Smooth muscle cell (in vitro differentiated cells): ENCODE measurements around the gene PRR11. TPM values are rescaled to one million over a fixed set of nuclear protein-coding genes. Genes with fewer than 3 reads are reported as not detected.

Source experiments
- DNase-seq: peaks from one replicate; lab custom pipeline; 2025; ENCODE audit not compliant: unreplicated experiment; lab: John Stamatoyannopoulos, UW
- H2AFZ ChIP-seq: fragments of 200-600 bp; sonication (generic); 2 replicates; pipeline ENCODE4 v1.6.0; 2016; ENCODE audit warnings: antibody characterized with exemption, low read depth, mild to moderate bottlenecking
- H3F3A ChIP-seq: fragments of 200-600 bp; sonication (generic); 2 replicates; pipeline ENCODE4 v1.6.0; 2017; ENCODE audit warnings: antibody characterized with exemption, low read depth
- H3K27ac ChIP-seq: fragments of 200-600 bp; sonication (generic); 2 replicates; pipeline ENCODE4 v1.5.1; 2016; ENCODE audit warnings: low read depth, mild to moderate bottlenecking
- H3K27me3 ChIP-seq: fragments of 200-600 bp; sonication (generic); 2 replicates; pipeline ENCODE4 v1.6.1; 2016; ENCODE audit warnings: low read depth, mild to moderate bottlenecking
- H3K36me3 ChIP-seq: fragments of 200-600 bp; sonication (generic); 2 replicates; pipeline ENCODE4 v1.5.1; 2016; ENCODE audit warnings: low read depth
- H3K4me1 ChIP-seq: fragments of 200-600 bp; sonication (generic); 2 replicates; pipeline ENCODE4 v1.5.1; 2016; ENCODE audit warnings: low read depth
- H3K4me2 ChIP-seq: fragments of 200-600 bp; sonication (generic); 2 replicates; pipeline ENCODE4 v1.6.0; 2016; ENCODE audit warnings: mild to moderate bottlenecking
- H3K4me3 ChIP-seq: fragments of 200-600 bp; sonication (generic); 2 replicates; pipeline ENCODE4 v1.5.1; 2016; ENCODE audit warnings: mild to moderate bottlenecking
- H3K79me2 ChIP-seq: fragments of 200-600 bp; sonication (generic); 2 replicates; pipeline ENCODE4 v1.6.0; 2016; ENCODE audit warnings: low read depth, mild to moderate bottlenecking
- H3K9ac ChIP-seq: fragments of 200-600 bp; sonication (generic); 2 replicates; pipeline ENCODE4 v1.6.0; 2016; ENCODE audit warnings: low read depth
- H3K9me3 ChIP-seq: fragments of 200-600 bp; sonication (generic); replicated peaks from 2 replicates; pipeline ENCODE4 v1.5.1; 2016; ENCODE audit warnings: low read depth
- H4K20me1 ChIP-seq: fragments of 200-600 bp; sonication (generic); 2 replicates; pipeline ENCODE4 v1.6.0; 2016; ENCODE audit warnings: low read depth
- WGBS: methylation state at CpG from one replicate; pipeline ENCODE4 v1.1.7; 2016; ENCODE audit warnings: low lambda C conversion rate; 5-methylcytosine and 5-hydroxymethylcytosine counted together
- polyA plus RNA-seq: library from polyadenylated mRNA; unstranded; fragments of >200 nt; fragmentation: Nextera tagmentation; extraction: Ambion mirVana; gene quantifications from 2 replicates; pipeline ENCODE4 v1.2.1, GENCODE V29; 2016
- total RNA-seq: library from RNA; depleted of rRNA; stranded (reverse); fragments of >200 nt; gene quantifications from 2 replicates; pipeline ENCODE4 v1.2.3, GENCODE V29; 2014
- TF ChIP-seq, protein P1 (sequence below): fragments of 200-600 bp; sonication (generic); IDR thresholded peaks from 2 replicates; pipeline ENCODE4 v1.5.1; 2017; ENCODE audit warnings: borderline replicate concordance, mild to moderate bottlenecking, antibody characterized with exemption; ENCODE audit not compliant: insufficient read depth, poor library complexity, severe bottlenecking

Gene PRR11
- total and polyA plus RNA-seq, 2 experiments from 2014 or later: 4.2 to 7.9 TPM

DNA sequence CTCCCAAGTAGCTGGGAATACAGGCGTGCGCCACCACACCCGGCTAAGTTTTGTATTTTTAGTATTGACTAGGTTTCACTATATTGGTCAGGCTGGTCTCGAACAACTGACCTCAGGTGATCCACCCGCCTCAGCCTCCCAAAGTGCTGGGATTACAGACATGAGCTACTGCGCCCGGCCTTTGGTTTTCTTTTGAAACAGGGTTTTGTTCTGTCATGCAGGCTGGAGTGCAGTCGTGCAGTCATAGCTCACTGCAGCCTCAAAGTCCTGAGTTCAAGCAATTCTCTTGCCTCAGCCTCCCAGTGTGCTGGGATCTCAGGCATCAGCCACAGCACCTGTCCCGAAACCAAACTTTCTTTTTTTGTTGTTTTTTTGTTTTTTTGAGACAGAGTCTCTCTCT, 25.1 kb downstream of the PRR11 start:
- H3K79me2 ChIP-seq: no peaks in the 10 kb centered on the region
- H3K27ac ChIP-seq: no peak overlapping the region
- no peaks in the 10 kb centered on the region for H3K4me1 ChIP-seq
- H4K20me1 ChIP-seq: no peaks in the 10 kb centered on the region
- no peak overlapping the region for H3K9ac ChIP-seq
- H3K4me2 ChIP-seq: no peak overlapping the region
- H3K27me3 ChIP-seq: no peaks in the 10 kb centered on the region
- DNase-seq: no peak
- TF ChIP-seq, protein P1, sequence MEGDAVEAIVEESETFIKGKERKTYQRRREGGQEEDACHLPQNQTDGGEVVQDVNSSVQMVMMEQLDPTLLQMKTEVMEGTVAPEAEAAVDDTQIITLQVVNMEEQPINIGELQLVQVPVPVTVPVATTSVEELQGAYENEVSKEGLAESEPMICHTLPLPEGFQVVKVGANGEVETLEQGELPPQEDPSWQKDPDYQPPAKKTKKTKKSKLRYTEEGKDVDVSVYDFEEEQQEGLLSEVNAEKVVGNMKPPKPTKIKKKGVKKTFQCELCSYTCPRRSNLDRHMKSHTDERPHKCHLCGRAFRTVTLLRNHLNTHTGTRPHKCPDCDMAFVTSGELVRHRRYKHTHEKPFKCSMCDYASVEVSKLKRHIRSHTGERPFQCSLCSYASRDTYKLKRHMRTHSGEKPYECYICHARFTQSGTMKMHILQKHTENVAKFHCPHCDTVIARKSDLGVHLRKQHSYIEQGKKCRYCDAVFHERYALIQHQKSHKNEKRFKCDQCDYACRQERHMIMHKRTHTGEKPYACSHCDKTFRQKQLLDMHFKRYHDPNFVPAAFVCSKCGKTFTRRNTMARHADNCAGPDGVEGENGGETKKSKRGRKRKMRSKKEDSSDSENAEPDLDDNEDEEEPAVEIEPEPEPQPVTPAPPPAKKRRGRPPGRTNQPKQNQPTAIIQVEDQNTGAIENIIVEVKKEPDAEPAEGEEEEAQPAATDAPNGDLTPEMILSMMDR: no peak
- H3F3A ChIP-seq: no peaks in the 10 kb centered on the region
- H3K9me3 ChIP-seq: no peaks in the 10 kb centered on the region
- H3K4me3 ChIP-seq: no peak overlapping the region
- H3K36me3 ChIP-seq: no peaks in the 10 kb centered on the region
- no peak overlapping the region for H2AFZ ChIP-seq
- WGBS: 98% methylated on average over 9 of the region's 9 CpGs

DNA sequence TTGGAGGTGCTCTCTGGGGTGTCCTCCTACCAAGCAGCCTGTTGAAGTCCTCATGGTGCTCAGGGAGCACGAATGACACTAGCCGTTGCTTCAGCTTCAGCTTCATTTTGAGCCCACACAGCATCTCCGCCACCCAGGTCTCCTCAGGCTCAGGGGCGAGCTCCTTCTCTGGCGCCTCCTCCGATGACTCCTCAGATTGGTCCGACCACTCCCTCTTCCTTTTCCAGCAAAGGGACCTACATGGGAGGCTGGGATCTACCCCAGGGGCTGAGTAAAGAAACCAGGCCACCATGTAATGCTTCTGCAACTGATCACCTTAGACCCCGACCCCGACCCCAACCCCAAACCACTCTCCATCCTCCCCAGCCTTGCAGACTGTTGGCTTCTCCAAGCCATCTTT, 25.9 kb downstream of the PRR11 start:
- Histone ChIP-seq H3K27ac (no peak overlapping the region), H3K36me3 (no peaks in the 10 kb centered on the region), H3K4me3 (no peak overlapping the region), H2AFZ (no peak overlapping the region), H3K4me2 (no peak overlapping the region), H3K27me3 (no peaks in the 10 kb centered on the region), H3K4me1 (no peaks in the 10 kb centered on the region), H3K79me2 (no peaks in the 10 kb centered on the region), H3F3A (no peaks in the 10 kb centered on the region), H3K9ac (no peak overlapping the region), H3K9me3 (no peaks in the 10 kb centered on the region), H4K20me1 (no peaks in the 10 kb centered on the region)
- DNase-seq: no peak
- WGBS: over 99% methylated on average over 9 of the region's 9 CpGs
- TF ChIP-seq, protein P1: no peak

DNA sequence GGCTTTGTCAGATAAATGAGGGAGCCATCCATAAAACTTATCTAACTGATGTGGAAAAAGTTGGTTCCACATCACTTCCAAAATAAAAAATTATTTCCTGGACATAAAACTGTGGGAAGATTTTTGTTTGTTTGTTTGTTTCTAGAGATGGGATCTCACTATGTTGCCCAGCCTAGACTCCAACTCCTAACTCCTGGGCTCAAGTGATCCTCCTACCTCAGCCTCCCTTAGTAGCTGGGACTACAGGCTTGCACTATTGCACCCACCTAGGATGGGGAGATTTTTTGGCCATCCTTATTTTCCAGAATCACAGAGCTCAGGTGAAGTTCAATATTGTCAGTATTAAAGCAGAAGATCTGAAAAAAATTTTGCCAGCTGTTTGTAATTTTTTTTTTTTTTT, 30.5 kb downstream of the PRR11 start:
- TF ChIP-seq, protein P1: no peak
- Histone ChIP-seq H3K27ac (no peak overlapping the region), H2AFZ (no peak overlapping the region), H4K20me1 (no peaks in the 10 kb centered on the region), H3K4me3 (no peak overlapping the region), H3K4me1 (no peaks in the 10 kb centered on the region), H3K9me3 (no peaks in the 10 kb centered on the region), H3K36me3 (no peaks in the 10 kb centered on the region), H3K9ac (no peak overlapping the region), H3K4me2 (no peak overlapping the region), H3K27me3 (no peaks in the 10 kb centered on the region), H3K79me2 (no peaks in the 10 kb centered on the region), H3F3A (no peaks in the 10 kb centered on the region)
- DNase-seq: no peak

GRCh38 chr17:59186850-59187249, 31.3 kb downstream of the PRR11 start:
- no peak overlapping the region for H2AFZ ChIP-seq
- no peaks in the 10 kb centered on the region for H3K36me3 ChIP-seq
- no peaks in the 10 kb centered on the region for H3K27me3 ChIP-seq
- H3K4me3 ChIP-seq: no peak overlapping the region
- H3F3A ChIP-seq: no peaks in the 10 kb centered on the region
- H4K20me1 ChIP-seq: no peaks in the 10 kb centered on the region
- H3K9ac ChIP-seq: no peak overlapping the region
- no peak for DNase-seq
- 50% methylated on average over 3 of the region's 3 CpGs for WGBS
- H3K4me1 ChIP-seq: no peaks in the 10 kb centered on the region
- no peak overlapping the region for H3K27ac ChIP-seq
- TF ChIP-seq, protein P1: no peak
- H3K9me3 ChIP-seq: no peaks in the 10 kb centered on the region
- H3K79me2 ChIP-seq: no peaks in the 10 kb centered on the region
- no peak overlapping the region for H3K4me2 ChIP-seq
